Measurements from ENCODE around the gene MRTFA.

DNA sequence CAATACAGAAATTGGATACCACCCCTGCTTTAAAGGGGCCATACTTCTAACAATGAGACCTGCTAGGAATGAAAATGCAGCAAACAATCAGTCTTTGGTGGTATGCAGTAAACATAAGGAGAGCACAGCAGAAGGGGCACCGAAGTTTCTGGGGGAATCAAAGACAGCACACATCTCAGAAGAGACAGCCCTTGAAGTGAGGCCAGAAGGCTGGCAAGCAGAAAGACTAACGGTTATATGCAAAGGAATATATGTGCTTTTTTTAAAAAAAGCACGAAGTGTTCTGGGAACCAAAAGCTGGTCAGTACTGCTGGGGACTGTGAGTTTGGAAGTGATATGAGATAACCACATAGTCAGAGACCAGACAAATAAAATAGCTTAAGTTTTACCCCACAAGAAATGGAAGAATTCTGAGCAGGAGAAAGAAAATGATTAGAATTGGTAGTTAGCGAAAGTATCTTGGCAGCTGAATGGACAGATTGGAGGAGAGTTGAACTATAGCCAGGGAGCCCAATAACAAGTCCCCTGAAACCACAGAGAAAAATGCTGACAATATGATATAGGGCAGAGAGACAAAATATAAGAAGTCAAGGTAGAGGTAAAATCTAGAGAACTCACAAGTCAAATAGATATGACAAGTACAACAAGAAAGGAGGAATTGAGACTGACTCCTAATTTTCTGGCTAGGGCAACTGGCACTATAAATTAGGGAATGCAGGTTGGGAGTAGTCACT is 125.7 kb downstream of the MRTFA start:
- TF ChIP-seq, protein P1, sequence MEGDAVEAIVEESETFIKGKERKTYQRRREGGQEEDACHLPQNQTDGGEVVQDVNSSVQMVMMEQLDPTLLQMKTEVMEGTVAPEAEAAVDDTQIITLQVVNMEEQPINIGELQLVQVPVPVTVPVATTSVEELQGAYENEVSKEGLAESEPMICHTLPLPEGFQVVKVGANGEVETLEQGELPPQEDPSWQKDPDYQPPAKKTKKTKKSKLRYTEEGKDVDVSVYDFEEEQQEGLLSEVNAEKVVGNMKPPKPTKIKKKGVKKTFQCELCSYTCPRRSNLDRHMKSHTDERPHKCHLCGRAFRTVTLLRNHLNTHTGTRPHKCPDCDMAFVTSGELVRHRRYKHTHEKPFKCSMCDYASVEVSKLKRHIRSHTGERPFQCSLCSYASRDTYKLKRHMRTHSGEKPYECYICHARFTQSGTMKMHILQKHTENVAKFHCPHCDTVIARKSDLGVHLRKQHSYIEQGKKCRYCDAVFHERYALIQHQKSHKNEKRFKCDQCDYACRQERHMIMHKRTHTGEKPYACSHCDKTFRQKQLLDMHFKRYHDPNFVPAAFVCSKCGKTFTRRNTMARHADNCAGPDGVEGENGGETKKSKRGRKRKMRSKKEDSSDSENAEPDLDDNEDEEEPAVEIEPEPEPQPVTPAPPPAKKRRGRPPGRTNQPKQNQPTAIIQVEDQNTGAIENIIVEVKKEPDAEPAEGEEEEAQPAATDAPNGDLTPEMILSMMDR (IDR thresholded peaks at IDR 0.05 in 2 of 3, conservative IDR thresholded peaks at IDR 0.05 in 1 of 3; ENCODE audit: borderline replicate concordance in 1 of 3, insufficient read depth in 1 of 3, low read depth in 2 of 3, low read length in 2 of 3): no peak
- no peak for TF ChIP-seq EZH2 (IDR thresholded peaks at IDR 0.05)
